ENCODE data around the gene SETD2.

The SETD2 gene

DNA sequence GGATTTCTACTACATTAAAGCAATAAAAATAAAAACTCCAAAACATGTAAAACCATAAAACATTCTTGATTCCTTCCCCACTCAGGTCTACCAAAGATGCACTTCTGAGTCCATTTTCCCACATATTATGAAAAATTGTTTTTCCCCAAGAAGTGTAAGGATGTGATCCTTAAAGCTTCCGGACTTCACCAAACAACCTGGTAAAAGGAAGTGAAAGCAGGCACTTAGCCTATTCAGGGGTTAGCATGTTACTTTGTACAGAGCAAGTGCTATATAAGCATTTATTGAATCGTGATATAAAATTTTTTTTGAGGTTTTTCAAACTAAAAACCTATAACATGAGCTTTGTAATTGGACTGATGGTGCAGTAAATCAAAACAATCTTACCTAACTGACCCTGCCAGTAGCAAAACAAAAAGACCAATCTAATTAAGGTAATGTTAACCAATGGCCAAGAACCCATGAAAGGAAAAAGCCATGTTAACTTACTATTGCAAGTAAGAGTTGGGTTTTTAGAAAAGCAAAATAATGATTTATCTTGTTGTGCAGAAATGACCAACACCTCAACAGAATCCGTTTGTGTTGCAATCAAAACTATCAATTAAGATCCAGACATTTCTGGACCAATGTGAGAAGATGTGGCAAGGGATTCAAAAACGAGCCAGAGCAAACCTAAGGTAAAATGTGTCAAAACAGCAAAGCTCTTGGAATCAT lies 1.8 kb downstream of the SETD2 start:
- Histone ChIP-seq H3K79me2 (ENCODE audit: control insufficient read depth, low read length) (peaks cover 88% of the 10 kb centered on the region), H3K36me3 (ENCODE audit: control insufficient read depth, low read length) (peaks cover 24% of the 10 kb centered on the region), H3K9me2 (replicated peaks; ENCODE audit: control insufficient read depth, low read length) (no peaks in the 10 kb centered on the region), H3K4me2 (ENCODE audit: low read length) (peak overlapping the region; percentile 85), H3K4me1 (ENCODE audit: control insufficient read depth, low read length) (peaks cover 54% of the 10 kb centered on the region), H3K27me3 (ENCODE audit: control insufficient read depth, low read length) (no peaks in the 10 kb centered on the region), H3K27ac (ENCODE audit: low read depth, low read length) (no peak overlapping the region), H3K4me3 (ENCODE audit: low read length) (peak overlapping the region; percentile 83), H4K20me1 (ENCODE audit: control insufficient read depth, insufficient read depth, low read depth, low read length) (peaks cover 35% of the 10 kb centered on the region), H3K9me3 (ENCODE audit: control insufficient read depth, insufficient read depth, low read length) (no peaks in the 10 kb centered on the region), H3F3A (ENCODE audit: control insufficient read depth, insufficient read depth) (no peaks in the 10 kb centered on the region)
- no peak for TF ChIP-seq EZH2phosphoT487 (IDR thresholded peaks at IDR 0.05; ENCODE audit: borderline replicate concordance, low read length)
- TF ChIP-seq, protein P1, sequence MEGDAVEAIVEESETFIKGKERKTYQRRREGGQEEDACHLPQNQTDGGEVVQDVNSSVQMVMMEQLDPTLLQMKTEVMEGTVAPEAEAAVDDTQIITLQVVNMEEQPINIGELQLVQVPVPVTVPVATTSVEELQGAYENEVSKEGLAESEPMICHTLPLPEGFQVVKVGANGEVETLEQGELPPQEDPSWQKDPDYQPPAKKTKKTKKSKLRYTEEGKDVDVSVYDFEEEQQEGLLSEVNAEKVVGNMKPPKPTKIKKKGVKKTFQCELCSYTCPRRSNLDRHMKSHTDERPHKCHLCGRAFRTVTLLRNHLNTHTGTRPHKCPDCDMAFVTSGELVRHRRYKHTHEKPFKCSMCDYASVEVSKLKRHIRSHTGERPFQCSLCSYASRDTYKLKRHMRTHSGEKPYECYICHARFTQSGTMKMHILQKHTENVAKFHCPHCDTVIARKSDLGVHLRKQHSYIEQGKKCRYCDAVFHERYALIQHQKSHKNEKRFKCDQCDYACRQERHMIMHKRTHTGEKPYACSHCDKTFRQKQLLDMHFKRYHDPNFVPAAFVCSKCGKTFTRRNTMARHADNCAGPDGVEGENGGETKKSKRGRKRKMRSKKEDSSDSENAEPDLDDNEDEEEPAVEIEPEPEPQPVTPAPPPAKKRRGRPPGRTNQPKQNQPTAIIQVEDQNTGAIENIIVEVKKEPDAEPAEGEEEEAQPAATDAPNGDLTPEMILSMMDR (IDR thresholded peaks at IDR 0.05; ENCODE audit: low read depth, low read length, poor library complexity, severe bottlenecking): no peak

GRCh38 chr3:47159820-47160219 lies 4.1 kb downstream of the SETD2 start:
- no peak overlapping the region for H3K27ac ChIP-seq (ENCODE audit: low read depth, low read length)
- peaks cover 99% of the 10 kb centered on the region for H3K79me2 ChIP-seq (ENCODE audit: control insufficient read depth, low read length)
- no peaks in the 10 kb centered on the region for H3K9me3 ChIP-seq (ENCODE audit: control insufficient read depth, insufficient read depth, low read length)
- no peaks in the 10 kb centered on the region for H3K27me3 ChIP-seq (ENCODE audit: control insufficient read depth, low read length)
- H4K20me1 ChIP-seq (ENCODE audit: control insufficient read depth, insufficient read depth, low read depth, low read length): peaks cover 42% of the 10 kb centered on the region
- peaks cover 45% of the 10 kb centered on the region for H3K4me1 ChIP-seq (ENCODE audit: control insufficient read depth, low read length)
- peaks cover 24% of the 10 kb centered on the region for H3K36me3 ChIP-seq (ENCODE audit: control insufficient read depth, low read length)
- H3K4me3 ChIP-seq (ENCODE audit: low read length): no peak overlapping the region
- H3K9me2 ChIP-seq (replicated peaks; ENCODE audit: control insufficient read depth, low read length): no peaks in the 10 kb centered on the region
- 0 out of 2 replicates have a peak overlapping the region, but pooled peaks have one; percentile 6 for H3K4me2 ChIP-seq (ENCODE audit: low read length)
- TF ChIP-seq, protein P1 (IDR thresholded peaks at IDR 0.05; ENCODE audit: low read depth, low read length, poor library complexity, severe bottlenecking): no peak
- no peak for TF ChIP-seq EZH2phosphoT487 (IDR thresholded peaks at IDR 0.05; ENCODE audit: borderline replicate concordance, low read length)
- no peaks in the 10 kb centered on the region for H3F3A ChIP-seq (ENCODE audit: control insufficient read depth, insufficient read depth)

- Histone ChIP-seq H3K4me1 (ENCODE audit: control insufficient read depth, low read length) (peaks cover 45% of the 10 kb centered on the region), H3K79me2 (ENCODE audit: control insufficient read depth, low read length) (peaks cover 100% of the 10 kb centered on the region), H3K36me3 (ENCODE audit: control insufficient read depth, low read length) (peaks cover 24% of the 10 kb centered on the region), H3K4me3 (ENCODE audit: low read length) (no peak overlapping the region), H3K9me2 (replicated peaks; ENCODE audit: control insufficient read depth, low read length) (no peaks in the 10 kb centered on the region), H3K4me2 (ENCODE audit: low read length) (no peak overlapping the region; the same call in 1 of the 2 replicates), H3F3A (ENCODE audit: control insufficient read depth, insufficient read depth) (no peaks in the 10 kb centered on the region), H3K27ac (ENCODE audit: low read depth, low read length) (no peak overlapping the region), H4K20me1 (ENCODE audit: control insufficient read depth, insufficient read depth, low read depth, low read length) (peaks cover 42% of the 10 kb centered on the region), H3K9me3 (ENCODE audit: control insufficient read depth, insufficient read depth, low read length) (no peaks in the 10 kb centered on the region), H3K27me3 (ENCODE audit: control insufficient read depth, low read length) (no peaks in the 10 kb centered on the region)
- TF ChIP-seq, protein P1 (IDR thresholded peaks at IDR 0.05; ENCODE audit: low read depth, low read length, poor library complexity, severe bottlenecking): no peak
- TF ChIP-seq EZH2phosphoT487 (IDR thresholded peaks at IDR 0.05; ENCODE audit: borderline replicate concordance, low read length): no peak
Measured at GRCh38 chr3:47158208-47158607, 5.7 kb downstream of the SETD2 start.

Measured in DOHH2 (cell line).